HepG2 (cell line): ENCODE measurements around the gene NKX2-3. TPM values are rescaled to one million over a fixed set of nuclear protein-coding genes. Genes with fewer than 3 reads are reported as not detected.

Source experiments
- ATAC-seq: fragments of 200-7000 bp; cut with Tn5 transposase; 3 replicates; pipeline ENCODE4 v1.9.1; 2020; ENCODE audit warnings: mild to moderate bottlenecking, moderate library complexity
- BruUV-seq: library from RNA; stranded (reverse); fragments of 400-500 nt; replicated peaks from 2 replicates; lab custom pipeline; 2021; lab: Mats Ljungman, UMichigan
- CTCF ChIA-PET: fragments of 300-600 bp; formaldehyde crosslinking; extraction: SDS; loops from one replicate; lab custom pipeline; 2021; ENCODE audit warnings: low total read pairs, inconsistent platforms, low intra/inter-chr PET ratio; lab: Yijun Ruan, JAX
- POLR2A ChIA-PET: fragments of 350-600 bp; sonication (Branson Sonifier 250); formaldehyde crosslinking; loops from one replicate; lab custom pipeline; 2020; ENCODE audit warnings: antibody characterized with exemption, inconsistent platforms; lab: Yijun Ruan, JAX
- DNase-seq: peaks from one replicate; pipeline ENCODE4 v3.0.0-alpha.2; 2015; ENCODE audit warnings: low spot score
- FAIRE-seq: peaks from 3 replicates; lab custom pipeline; 2011; peaks lifted over from hg19 to GRCh38; lab: Jason Lieb, UNC
- H2AFZ ChIP-seq: one replicate; pipeline ENCODE4 v1.6.1; 2011; ENCODE audit warnings: low read length, inconsistent platforms
- H3K27ac ChIP-seq: fragments of 300-600 bp; 3 replicates; pipeline ENCODE4 v1.8.0; 2011; ENCODE audit warnings: mixed run types, mild to moderate bottlenecking, mixed read lengths, low read length, inconsistent platforms; ENCODE audit not compliant: insufficient read depth; ENCODE audit errors: extremely low read length
- H3K27me3 ChIP-seq, 2 experiments: fragments of 200-600 bp in 1 of 2; 2 replicates in 1 of 2; 3 replicates in 1 of 2; pipeline versions ENCODE4 v1.6.0 to v1.8.0; 2011; ENCODE audit warnings: low read length in 2 of 2, mild to moderate bottlenecking in 2 of 2, moderate library complexity in 2 of 2, inconsistent platforms in 1 of 2; ENCODE audit not compliant: insufficient read depth in 2 of 2, control insufficient read depth in 1 of 2
- H3K36me3 ChIP-seq, 2 experiments: fragments of 200-600 bp in 1 of 2; replicated peaks in 1 of 2; 2 replicates in 1 of 2; 3 replicates in 1 of 2; pipeline versions ENCODE4 v1.5.1 to v1.8.0; 2011; ENCODE audit warnings: low read length in 2 of 2, inconsistent platforms in 1 of 2; ENCODE audit not compliant: insufficient read depth in 2 of 2, control insufficient read depth in 1 of 2
- H3K4me1 ChIP-seq: 2 replicates; pipeline ENCODE4 v1.5.1; 2012; ENCODE audit warnings: low read length, inconsistent platforms; ENCODE audit not compliant: insufficient read depth
- H3K4me2 ChIP-seq: 2 replicates; pipeline ENCODE4 v1.6.0; 2011; ENCODE audit warnings: low read depth, low read length, inconsistent platforms
- H3K4me3 ChIP-seq, 3 experiments: fragments of 200-600 bp in 1 of 3; sonication (generic), shearing (Covaris generic) in 1 of 3; replicated peaks in 1 of 3; 2 replicates each; pipeline ENCODE4 v1.5.1; 2011 to 2016; ENCODE audit warnings: low read length in 3 of 3, inconsistent platforms in 2 of 3, low read depth in 2 of 3, mild to moderate bottlenecking in 2 of 3, control low read depth in 1 of 3, mixed read lengths in 1 of 3; ENCODE audit not compliant: insufficient read depth in 1 of 3
- H3K79me2 ChIP-seq: one replicate; pipeline ENCODE4 v1.6.1; 2011; ENCODE audit warnings: low read length, inconsistent platforms; ENCODE audit not compliant: insufficient read depth
- H3K9ac ChIP-seq: 2 replicates; pipeline ENCODE4 v1.6.0; 2011; ENCODE audit warnings: mild to moderate bottlenecking, low read depth, low read length, inconsistent platforms; ENCODE audit not compliant: insufficient read depth
- H3K9me3 ChIP-seq: 2 replicates; pipeline ENCODE4 v1.5.1; 2012; ENCODE audit warnings: mild to moderate bottlenecking, low read length
- H4K20me1 ChIP-seq: 2 replicates; pipeline ENCODE4 v1.6.0; 2011; ENCODE audit warnings: inconsistent platforms, mild to moderate bottlenecking, low read length, moderate library complexity; ENCODE audit not compliant: insufficient read depth
- BCLAF1 ChIP-seq: fragments of 450-650 bp; IDR thresholded peaks from 2 replicates; pipeline ENCODE4 v1.6.1; 2017; ENCODE audit warnings: mild to moderate bottlenecking
- CENPT ChIP-seq: sonication (generic); formaldehyde crosslinking; IDR thresholded peaks from 2 replicates; pipeline ENCODE4 v1.8.0; 2022; ENCODE audit warnings: low read depth, mild to moderate bottlenecking, moderate library complexity, missing genetic modification reagents
- GABPB1 ChIP-seq: IDR thresholded peaks from 2 replicates; pipeline ENCODE4 v1.6.1; 2016; ENCODE audit warnings: mild to moderate bottlenecking, missing genetic modification reagents, moderate library complexity, missing compliant biosample characterization
- KLF15 ChIP-seq: sonication (generic); formaldehyde crosslinking; IDR thresholded peaks from 2 replicates; pipeline ENCODE4 v1.8.1; 2023; ENCODE audit warnings: borderline replicate concordance, mild to moderate bottlenecking, inconsistent platforms, missing genetic modification reagents, mixed read lengths
- MED1 ChIP-seq: sonication (generic); formaldehyde crosslinking; IDR thresholded peaks from 2 replicates; pipeline ENCODE4 v1.4.0; 2020; ENCODE audit warnings: missing genetic modification reagents
- MTF1 ChIP-seq: sonication (generic); formaldehyde crosslinking; IDR thresholded peaks from 2 replicates; pipeline ENCODE4 v1.5.0; 2020; ENCODE audit warnings: missing genetic modification reagents
- NCOA1 ChIP-seq: sonication (generic); formaldehyde crosslinking; IDR thresholded peaks from 2 replicates; pipeline ENCODE4 v1.9.0; 2021; ENCODE audit warnings: missing genetic modification reagents
- PITX1 ChIP-seq: sonication (generic); formaldehyde crosslinking; IDR thresholded peaks from 2 replicates; pipeline ENCODE4 v1.5.1; 2020; ENCODE audit warnings: mild to moderate bottlenecking, missing genetic modification reagents
- POLR2A ChIP-seq, 2 experiments: IDR thresholded peaks; 2 replicates each; pipeline ENCODE4 v1.6.1; 2011; ENCODE audit warnings: low read depth in 2 of 2, low read length in 2 of 2, mild to moderate bottlenecking in 1 of 2, moderate library complexity in 1 of 2; ENCODE audit not compliant: insufficient read depth in 1 of 2
- PRMT3 ChIP-seq: sonication (generic); formaldehyde crosslinking; IDR thresholded peaks from 2 replicates; pipeline ENCODE4 v1.8.1; 2022; ENCODE audit warnings: low read depth, mild to moderate bottlenecking, moderate library complexity, missing genetic modification reagents, borderline replicate concordance
- ZBTB4 ChIP-seq: sonication (generic); formaldehyde crosslinking; IDR thresholded peaks from 2 replicates; pipeline ENCODE4 v1.4.0; 2020; ENCODE audit warnings: missing genetic modification reagents, mild to moderate bottlenecking, borderline replicate concordance
- ZNF614 ChIP-seq: IDR thresholded peaks from 2 replicates; pipeline ENCODE4 v1.6.1; 2018; ENCODE audit warnings: missing biosample characterization, missing genetic modification reagents, inconsistent platforms, borderline replicate concordance
- ZNF773 ChIP-seq: sonication (generic); formaldehyde crosslinking; IDR thresholded peaks from 2 replicates; pipeline ENCODE4 v1.4.0; 2020; ENCODE audit warnings: missing genetic modification reagents, borderline replicate concordance
- WGBS: methylation state at CpG from one replicate; pipeline ENCODE4 v1.1.6; 2017; ENCODE audit warnings: low lambda C conversion rate; 5-methylcytosine and 5-hydroxymethylcytosine counted together
- in situ Hi-C: cut with HindIII; loops from 2 replicates; pipeline ENCODE4 v1.10.0; 2017; ENCODE audit warnings: low pct_unique_long_range_greater_than_20kb; ENCODE audit not compliant: extremely low pct_ligation_motif_present
- intact Hi-C: fragments of 100-400 bp; cut with micrococcal nuclease; formaldehyde crosslinking; loops from one replicate; pipeline ENCODE4 v1.10.0; 2022; ENCODE audit not compliant: unreplicated experiment
- polyA plus RNA-seq, 8 experiments: library from polyadenylated mRNA; depleted of rRNA in 3 of 8; stranded (reverse) in 7 of 8; unstranded in 1 of 8; fragments of >200 nt; fragmentation: Illumina TruSeq in 4 of 8; extraction: Trizol in 4 of 8; gene quantifications; 2 replicates each; pipeline versions ENCODE4 v1.2.1 to v1.2.3, GENCODE V29; 2011 to 2016; ENCODE audit warnings: low read depth in 4 of 8, missing spikeins in 1 of 8, mixed read lengths in 1 of 8; ENCODE audit not compliant: insufficient read depth in 1 of 8
- total RNA-seq, 5 experiments: library from RNA; depleted of rRNA; stranded (reverse); fragments of >200 nt; fragmentation: Illumina TruSeq; extraction: Trizol; gene quantifications; 2 replicates each; pipeline ENCODE4 v1.2.3, GENCODE V29; 2016; ENCODE audit warnings: low read depth in 1 of 5

Gene NKX2-3
- total and polyA plus RNA-seq, 2 of the 13 experiments (the other 11 are each of a cell fraction or from before 2014, with no cell fraction given): not detected

- BruUV-seq: no TSS peak
- WGBS: 77% methylated on average over 6 of the region's 6 CpGs
- in situ Hi-C loops (no loop called here), intact Hi-C loops (no loop called here)
- DNase-seq (no peak), FAIRE-seq (no peak), ATAC-seq (no peak)
- no peaks in the 10 kb centered on the region for H3K9me3 ChIP-seq
- H3K79me2 ChIP-seq: no peaks in the 10 kb centered on the region
- CTCF ChIA-PET: no interaction called here
- TF ChIP-seq BCLAF1 (no peak), ZNF773 (CRISPR knock-in tag) (no peak), ZBTB4 (CRISPR knock-in tag) (no peak), KLF15 (CRISPR knock-in tag) (no peak), NCOA1 (CRISPR knock-in tag) (no peak), MED1 (CRISPR knock-in tag) (no peak), CENPT (CRISPR knock-in tag) (no peak), MTF1 (CRISPR knock-in tag) (no peak), PRMT3 (CRISPR knock-in tag) (no peak), ZNF614 (CRISPR knock-in tag) (no peak), GABPB1 (CRISPR knock-in tag) (no peak), PITX1 (CRISPR knock-in tag) (no peak), POLR2A (IDR thresholded peaks at IDR 0.05; ENCODE audit: insufficient read depth in 1 of 2, low read depth in 2 of 2, low read length in 2 of 2) (no peak)
- no peak overlapping the region for H3K4me3 ChIP-seq
- POLR2A ChIA-PET: no interaction called here
- no peak overlapping the region for H3K9ac ChIP-seq
- H3K36me3 ChIP-seq: no peaks in the 10 kb centered on the region
- H2AFZ ChIP-seq: no peak overlapping the region
- H3K27ac ChIP-seq: no peak overlapping the region
- peaks cover 25 to 78% of the 10 kb centered on the region in 2 experiments for H3K27me3 ChIP-seq
- H4K20me1 ChIP-seq: peaks cover 2% of the 10 kb centered on the region; the same call in 1 of the 2 replicates
- H3K4me2 ChIP-seq: no peak overlapping the region
- H3K4me1 ChIP-seq: peaks cover 22% of the 10 kb centered on the region
Measured at GRCh38 chr10:99539120-99539519, 6.4 kb downstream of the NKX2-3 start.
